GM23338 (cell line): ENCODE data around the gene SMYD1. TPM values are rescaled to one million over a fixed set of nuclear protein-coding genes. Genes with fewer than 3 reads are reported as not detected.

Source experiments
- ATAC-seq: fragments of 200-7000 bp; cut with Tn5 transposase; 3 replicates; pipeline ENCODE4 v1.9.1; 2020
- DNase-seq: peaks from one replicate; pipeline ENCODE4 v3.0.0-alpha.2; 2015; ENCODE audit warnings: low spot score
- H2AFZ ChIP-seq: fragments of 200-600 bp; sonication (generic); 2 replicates; pipeline ENCODE4 v1.8.0; 2016; ENCODE audit warnings: antibody characterized with exemption, mild to moderate bottlenecking, moderate library complexity
- H3F3A ChIP-seq: fragments of 200-600 bp; sonication (generic); replicated peaks from 2 replicates; pipeline ENCODE4 v1.8.0; 2017; ENCODE audit warnings: antibody characterized with exemption, mixed run types, low read depth
- H3K27ac ChIP-seq: fragments of 200-600 bp; sonication (generic); 2 replicates; pipeline ENCODE4 v1.6.1; 2016; ENCODE audit warnings: low read depth
- H3K27me3 ChIP-seq: fragments of 200-600 bp; sonication (generic); 2 replicates; pipeline ENCODE4 v1.8.0; 2016; ENCODE audit warnings: mild to moderate bottlenecking, mixed run types, moderate library complexity; ENCODE audit not compliant: insufficient read depth
- H3K36me3 ChIP-seq: fragments of 200-600 bp; sonication (generic); 2 replicates; pipeline ENCODE4 v1.8.0; 2016; ENCODE audit warnings: mild to moderate bottlenecking; ENCODE audit not compliant: insufficient read depth
- H3K4me1 ChIP-seq: fragments of 200-600 bp; sonication (generic); 2 replicates; pipeline ENCODE4 v1.8.0; 2016; ENCODE audit warnings: mild to moderate bottlenecking, moderate library complexity; ENCODE audit not compliant: insufficient read depth
- H3K4me2 ChIP-seq: fragments of 200-600 bp; sonication (generic); 2 replicates; pipeline ENCODE4 v1.7.1; 2017; ENCODE audit warnings: mixed run types
- H3K4me3 ChIP-seq: fragments of 200-600 bp; sonication (generic); 2 replicates; pipeline ENCODE4 v1.6.1; 2016; ENCODE audit warnings: mixed run types
- H3K79me2 ChIP-seq: fragments of 200-600 bp; sonication (generic); replicated peaks from 2 replicates; pipeline ENCODE4 v1.8.0; 2017; ENCODE audit warnings: mild to moderate bottlenecking; ENCODE audit not compliant: insufficient read depth
- H3K9me2 ChIP-seq: fragments of 200-600 bp; sonication (generic); 2 replicates; pipeline ENCODE4 v1.8.0; 2017; ENCODE audit not compliant: insufficient read depth
- H4K20me1 ChIP-seq: fragments of 200-600 bp; sonication (generic); replicated peaks from 2 replicates; pipeline ENCODE4 v1.8.0; 2017; ENCODE audit warnings: mild to moderate bottlenecking; ENCODE audit not compliant: insufficient read depth
- H3K27ac Mint-ChIP-seq: 2 replicates; pipeline ENCODE4 v1.8.0; 2020; ENCODE audit warnings: inconsistent platforms, mild to moderate bottlenecking, moderate library complexity, mixed read lengths
- H3K27me3 Mint-ChIP-seq: 3 replicates; pipeline ENCODE4 v1.8.0; 2022; ENCODE audit warnings: low read depth, mild to moderate bottlenecking, moderate library complexity, mixed read lengths, inconsistent platforms; ENCODE audit not compliant: insufficient read depth, poor library complexity
- H3K36me3 Mint-ChIP-seq: 3 replicates; pipeline ENCODE4 v1.8.0; 2021; ENCODE audit warnings: low read depth, mild to moderate bottlenecking, inconsistent platforms, moderate library complexity, mixed read lengths
- H3K4me1 Mint-ChIP-seq: 3 replicates; pipeline ENCODE4 v1.8.0; 2020; ENCODE audit warnings: mild to moderate bottlenecking, inconsistent platforms, mixed read lengths
- H3K4me3 Mint-ChIP-seq: 3 replicates; pipeline ENCODE4 v1.8.0; 2021; ENCODE audit warnings: moderate library complexity, mild to moderate bottlenecking, inconsistent platforms, mixed read lengths
- H3K9me3 Mint-ChIP-seq: 3 replicates; pipeline ENCODE4 v1.8.0; 2020; ENCODE audit warnings: moderate library complexity, mild to moderate bottlenecking, inconsistent platforms, mixed read lengths
- ETS1 ChIP-seq: IDR thresholded peaks from 2 replicates; pipeline ENCODE4 v1.6.1; 2016; ENCODE audit warnings: antibody characterized with exemption
- STAT1 ChIP-seq: IDR thresholded peaks from one replicate; pipeline ENCODE4 v1.6.1; 2016; ENCODE audit warnings: antibody characterized with exemption; ENCODE audit not compliant: unreplicated experiment
- ZNF114 ChIP-seq: fragments of 250-450 bp; sonication (Bioruptor Pico); IDR thresholded peaks from 2 replicates; pipeline ENCODE4 v1.5.0; 2020; ENCODE audit warnings: mild to moderate bottlenecking, moderate library complexity
- ZNF331 ChIP-seq: fragments of 250-450 bp; sonication (Bioruptor Pico); IDR thresholded peaks from 2 replicates; pipeline ENCODE4 v1.5.0; 2020; ENCODE audit warnings: low read depth, mild to moderate bottlenecking, moderate library complexity
- ZNF462 ChIP-seq: fragments of 250-450 bp; sonication (Bioruptor Pico); IDR thresholded peaks from 2 replicates; pipeline ENCODE4 v1.5.0; 2020; ENCODE audit warnings: mild to moderate bottlenecking, moderate library complexity
- polyA plus RNA-seq: library from polyadenylated mRNA; unstranded; fragments of >200 nt; fragmentation: Nextera tagmentation; extraction: Ambion mirVana; gene quantifications from 2 replicates; pipeline ENCODE4 v1.2.1, GENCODE V29; 2016
- total RNA-seq: library from RNA; depleted of rRNA; stranded (reverse); fragments of >200 nt; shearing (Covaris generic); gene quantifications from 2 replicates; pipeline ENCODE4 v1.2.3, GENCODE V29; 2014

The SMYD1 gene
- total and polyA plus RNA-seq, 2 experiments from 2014 or later, result 0.07 TPM; not detected in 1

GRCh38 chr2:88048541-88048940, 19.1 kb upstream of the SMYD1 start:
- Histone ChIP-seq H3F3A (no peaks in the 10 kb centered on the region), H3K79me2 (peaks cover 12% of the 10 kb centered on the region), H2AFZ (no peak overlapping the region), H3K27me3 (no peaks in the 10 kb centered on the region), H4K20me1 (peaks cover 5% of the 10 kb centered on the region; the same call in 1 of the 2 replicates), H3K27ac (no peak overlapping the region), H3K9me2 (no peaks in the 10 kb centered on the region), H3K4me3 (no peak overlapping the region), H3K36me3 (no peaks in the 10 kb centered on the region), H3K4me1 (no peaks in the 10 kb centered on the region), H3K4me2 (no peak overlapping the region)
- H3K9me3 Mint-ChIP-seq, result no peaks in the 10 kb centered on the region
- DNase-seq (no peak), ATAC-seq (no peak)
- no peaks in the 10 kb centered on the region for H3K27me3 Mint-ChIP-seq
- H3K4me1 Mint-ChIP-seq, result peaks cover 3% of the 10 kb centered on the region; the same call in 2 of the 3 replicates
- H3K27ac Mint-ChIP-seq, result no peak overlapping the region
- no peaks in the 10 kb centered on the region; the same call in 2 of the 3 replicates for H3K36me3 Mint-ChIP-seq
- TF ChIP-seq ETS1, result no peak
- no peak overlapping the region for H3K4me3 Mint-ChIP-seq

GRCh38 chr2:88049622-88050021, 18.0 kb upstream of the SMYD1 start:
- Histone ChIP-seq H3K4me3 (no peak overlapping the region), H3K79me2 (peaks cover 23% of the 10 kb centered on the region), H3F3A (no peaks in the 10 kb centered on the region), H2AFZ (no peak overlapping the region), H3K4me1 (peaks cover 9% of the 10 kb centered on the region), H3K36me3 (no peaks in the 10 kb centered on the region), H3K4me2 (no peak overlapping the region), H4K20me1 (peaks cover 5% of the 10 kb centered on the region; the same call in 1 of the 2 replicates), H3K27ac (no peak overlapping the region), H3K27me3 (no peaks in the 10 kb centered on the region), H3K9me2 (no peaks in the 10 kb centered on the region)
- Mint-ChIP-seq H3K36me3 (peaks cover 2% of the 10 kb centered on the region; the same call in 1 of the 3 replicates), H3K27ac (no peak overlapping the region), H3K4me3 (no peak overlapping the region), H3K4me1 (peaks cover 13% of the 10 kb centered on the region; the same call in 2 of the 3 replicates), H3K27me3 (no peaks in the 10 kb centered on the region), H3K9me3 (peaks cover 2% of the 10 kb centered on the region; the same call in 1 of the 3 replicates)
- DNase-seq, result no peak
- no peak for TF ChIP-seq ZNF331 (CRISPR knock-in tag)
- no peak for TF ChIP-seq STAT1
- TF ChIP-seq ZNF114 (CRISPR knock-in tag), result no peak
- no peak for TF ChIP-seq ZNF462 (CRISPR knock-in tag)
- ATAC-seq, result no peak
